SKM-1 treated with dmso at 0.1 percent for 144 hours (cell line): ENCODE data around the gene NR2C2.

Source experiments
- DNase-seq: peaks from one replicate; lab custom pipeline; 2025; ENCODE audit not compliant: unreplicated experiment; lab: John Stamatoyannopoulos, UW

The NR2C2 gene

GRCh38 chr3:14921034-14921616 is 26.3 kb upstream of the NR2C2 start:
- DNase-seq, result peak; percentile 66

GRCh38 chr3:14921811-14922705 is 25.3 kb upstream of the NR2C2 start:
- no peak for DNase-seq

DNA sequence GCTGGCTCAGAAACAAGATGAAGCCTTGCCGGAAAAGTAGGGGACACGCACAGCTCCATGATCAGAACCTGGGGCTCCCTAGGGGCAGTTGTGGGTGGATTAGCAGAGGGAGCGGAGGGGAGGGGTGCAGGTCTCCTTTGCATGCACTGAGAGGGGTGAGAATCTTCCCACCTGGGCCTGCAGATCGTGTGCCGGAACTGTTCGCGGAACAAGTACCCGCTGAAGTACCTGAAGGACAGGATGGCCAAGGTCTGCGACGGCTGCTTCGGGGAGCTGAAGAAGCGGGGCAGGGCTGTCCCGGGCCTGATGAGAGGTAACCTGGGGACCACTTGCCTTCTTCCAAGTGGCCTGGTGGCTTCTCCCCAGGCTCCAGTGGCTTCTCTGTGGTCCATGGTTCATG is 24.5 kb upstream of the NR2C2 start:
- DNase-seq, result no peak

GRCh38 chr3:14923476-14923875 is 23.9 kb upstream of the NR2C2 start:
- no peak for DNase-seq

GRCh38 chr3:14925729-14926591 is 21.4 kb upstream of the NR2C2 start:
- peak; percentile 40 for DNase-seq

DNA sequence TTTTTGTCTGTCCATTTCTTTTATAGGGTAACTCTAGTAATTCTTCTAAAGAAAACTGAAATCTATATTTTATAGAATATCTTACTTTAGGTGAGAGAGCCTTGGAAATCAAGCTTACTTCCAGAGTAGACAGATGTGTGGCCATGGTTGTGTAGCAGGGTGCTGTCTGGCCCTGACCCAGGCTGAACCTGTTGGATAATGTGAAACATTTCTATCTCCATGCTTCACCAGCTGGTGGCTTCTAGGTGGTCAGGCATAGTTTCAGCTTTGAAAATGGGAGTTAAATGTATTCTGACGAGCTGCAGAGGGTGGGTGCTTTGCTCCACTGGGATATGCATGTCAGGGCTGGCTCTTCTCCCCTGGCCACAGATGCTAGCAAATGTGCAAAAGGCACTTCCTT is 20.8 kb upstream of the NR2C2 start:
- DNase-seq, result no peak

DNA sequence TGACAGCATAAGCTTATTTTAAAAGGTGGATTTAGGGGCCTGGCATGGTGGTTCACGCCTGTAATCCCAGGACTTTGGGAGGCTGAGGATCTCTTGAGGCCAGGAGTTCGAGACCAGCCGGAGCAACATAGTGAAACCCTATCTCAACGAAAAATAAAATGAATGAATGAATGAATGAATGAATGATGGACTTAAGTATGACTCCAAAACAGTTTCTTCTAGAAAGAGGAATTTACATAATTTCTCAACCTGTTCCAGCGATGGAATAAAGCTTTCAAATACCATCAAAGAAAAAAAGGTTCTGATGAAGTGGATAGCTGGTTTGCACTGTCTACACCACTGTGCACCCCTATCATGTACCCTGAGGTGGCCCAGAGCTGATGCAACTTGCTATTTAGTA is 20.1 kb upstream of the NR2C2 start:
- no peak for DNase-seq

DNA sequence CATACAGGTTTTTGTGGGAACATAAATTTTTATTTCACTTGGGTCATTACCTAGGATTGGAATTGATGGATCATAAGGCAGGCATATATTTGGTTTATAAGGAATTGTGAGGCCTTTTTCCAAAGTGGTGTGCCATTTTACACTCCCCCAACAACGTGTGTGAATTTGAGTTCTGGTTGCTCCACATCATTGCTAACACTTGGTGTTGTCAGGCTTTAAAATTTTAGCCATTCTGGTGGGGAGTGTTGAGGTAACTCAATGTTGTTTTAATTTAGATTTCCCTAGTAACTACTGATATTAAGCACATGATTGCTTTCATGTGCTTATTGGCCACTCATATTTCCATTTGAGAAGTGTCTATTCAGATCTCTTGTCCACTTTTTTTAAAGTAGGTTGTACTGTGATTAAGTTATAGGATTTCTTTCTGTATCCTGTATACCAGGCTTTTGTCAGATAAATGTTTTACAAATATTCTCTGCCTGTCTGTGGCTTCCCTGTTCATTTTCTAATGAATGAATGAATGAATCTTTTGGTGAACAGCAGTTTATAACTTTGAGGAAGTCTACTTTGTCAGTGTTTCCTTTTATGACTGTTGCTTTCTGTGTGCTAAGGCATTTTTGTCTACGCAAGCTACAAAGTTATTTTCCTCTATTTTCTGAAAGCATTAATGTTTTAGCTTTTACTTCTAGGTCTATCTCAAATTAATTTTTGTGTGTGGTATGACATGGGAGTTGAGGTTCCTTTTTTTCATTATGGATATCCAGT is 17.9 kb upstream of the NR2C2 start:
- DNase-seq, result no peak

DNA sequence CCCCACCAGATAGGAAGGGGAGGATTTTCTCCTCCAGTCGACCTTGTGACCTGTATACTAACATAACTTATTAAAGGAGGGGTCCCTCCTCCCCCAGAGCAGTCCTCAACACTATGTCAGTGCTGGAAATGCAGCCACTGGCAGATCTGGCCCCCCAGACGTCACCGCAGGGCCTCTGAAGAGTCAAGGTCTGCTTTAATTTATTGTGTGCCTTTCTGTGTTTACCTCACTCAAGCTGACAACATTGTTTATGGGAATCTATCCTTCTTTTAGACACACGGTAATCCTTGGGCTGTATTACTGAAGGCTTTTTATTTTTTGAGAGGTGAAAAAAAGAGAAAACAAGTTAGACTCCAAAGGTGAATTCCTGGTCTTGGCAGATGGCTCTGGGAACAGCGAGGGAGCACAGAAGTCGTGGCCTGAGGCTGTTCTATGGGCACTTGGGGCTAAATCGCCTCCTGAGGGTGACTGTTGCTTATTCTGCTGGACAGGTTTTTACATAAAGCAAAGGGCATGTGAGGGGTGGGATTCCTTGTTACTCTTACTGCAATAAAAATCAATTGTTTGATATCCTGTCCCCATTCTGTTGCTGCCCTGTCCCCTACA is 13.5 kb upstream of the NR2C2 start:
- DNase-seq, result no peak

- DNase-seq, result no peak
Observed at GRCh38 chr3:14935592-14936345, 11.6 kb upstream of the NR2C2 start.

- DNase-seq, result peak; percentile 68
Observed at GRCh38 chr3:14938954-14939353, 8.4 kb upstream of the NR2C2 start.

GRCh38 chr3:14941871-14942270 is 5.5 kb upstream of the NR2C2 start:
- no peak for DNase-seq

DNA sequence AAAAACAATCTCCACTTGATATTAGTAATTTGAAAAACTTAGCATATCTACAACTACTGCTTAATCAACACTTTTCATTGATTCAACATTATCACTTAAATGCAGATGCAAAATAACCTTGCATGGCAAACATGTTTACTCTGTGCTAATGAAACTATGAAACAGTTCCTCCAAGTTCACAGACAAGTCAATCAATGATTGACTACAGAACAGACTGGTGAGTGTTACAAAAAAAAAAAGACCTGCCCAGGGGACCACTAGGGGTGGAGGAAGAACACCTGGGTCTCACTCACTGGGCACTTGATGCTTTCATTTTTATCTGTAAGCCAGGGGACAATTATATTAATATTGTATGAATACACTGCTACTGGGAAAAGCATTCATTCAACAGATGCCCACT is 4.3 kb upstream of the NR2C2 start:
- DNase-seq, result no peak

DNA sequence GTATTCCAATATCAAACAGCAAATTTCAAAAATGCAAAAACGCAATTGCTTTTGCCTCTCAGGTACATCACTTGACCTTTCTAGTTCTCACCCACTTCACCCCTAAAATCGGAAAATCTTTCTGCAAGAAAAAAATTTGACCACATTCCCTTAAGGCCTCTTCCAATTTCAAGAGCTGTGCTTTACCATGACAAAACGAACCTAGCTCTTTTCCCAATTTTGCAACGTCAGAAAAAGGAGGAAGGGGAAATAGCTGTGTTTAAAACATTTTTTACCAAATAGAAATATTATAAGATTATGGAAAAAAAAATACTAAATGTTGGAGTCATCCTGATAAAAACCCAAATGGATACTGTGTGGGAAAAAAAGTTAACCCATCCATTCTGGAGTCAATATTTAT is 1.1 kb upstream of the NR2C2 start:
- DNase-seq, result no peak

GRCh38 chr3:14946739-14947099 is 664 bp upstream of the NR2C2 start:
- DNase-seq, result peak; percentile 8

- DNase-seq, result peak; percentile 92
Observed at GRCh38 chr3:14947886-14948608, 664 bp downstream of the NR2C2 start.

DNA sequence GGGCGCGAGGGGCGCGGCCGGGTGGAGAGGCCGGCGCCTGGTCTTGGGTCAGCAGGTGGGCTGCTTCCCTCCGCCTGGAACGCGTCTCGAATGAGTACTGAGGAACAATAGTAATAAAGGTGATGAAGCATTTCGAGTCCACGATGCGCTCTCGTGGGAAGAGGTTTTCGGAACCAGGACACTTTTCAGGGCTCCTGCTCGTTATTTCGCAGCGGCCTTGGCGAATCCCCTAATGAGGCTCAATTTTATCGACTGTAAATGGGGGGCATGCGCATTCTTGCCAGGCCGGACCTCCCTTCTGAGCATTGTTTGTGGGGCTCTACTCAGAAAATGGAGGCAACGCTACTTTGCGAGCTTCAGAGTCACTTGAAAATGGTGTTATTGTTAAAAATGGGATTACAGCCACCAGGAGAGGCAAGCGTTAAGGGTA is 1.2 kb downstream of the NR2C2 start:
- DNase-seq, result no peak

DNA sequence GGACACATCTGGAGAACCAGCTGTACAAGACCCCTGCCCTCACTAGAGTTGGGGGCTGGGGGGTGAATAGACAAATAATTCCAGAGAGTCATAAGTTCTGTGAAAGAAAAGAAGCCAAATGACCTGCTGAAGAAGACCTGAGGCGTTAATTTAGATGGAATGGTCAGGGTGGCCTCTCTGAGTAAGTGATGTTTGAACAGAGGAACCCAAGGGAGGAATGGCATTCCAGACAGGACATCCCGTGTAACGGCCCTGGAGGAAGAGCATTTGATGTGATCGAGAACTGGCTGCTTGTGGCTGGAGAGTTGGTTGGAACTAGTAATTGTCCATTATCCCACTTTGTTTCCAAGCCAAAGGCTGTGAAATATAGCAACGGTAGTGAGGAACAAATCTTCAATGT is 1.7 kb downstream of the NR2C2 start:
- no peak for DNase-seq

DNA sequence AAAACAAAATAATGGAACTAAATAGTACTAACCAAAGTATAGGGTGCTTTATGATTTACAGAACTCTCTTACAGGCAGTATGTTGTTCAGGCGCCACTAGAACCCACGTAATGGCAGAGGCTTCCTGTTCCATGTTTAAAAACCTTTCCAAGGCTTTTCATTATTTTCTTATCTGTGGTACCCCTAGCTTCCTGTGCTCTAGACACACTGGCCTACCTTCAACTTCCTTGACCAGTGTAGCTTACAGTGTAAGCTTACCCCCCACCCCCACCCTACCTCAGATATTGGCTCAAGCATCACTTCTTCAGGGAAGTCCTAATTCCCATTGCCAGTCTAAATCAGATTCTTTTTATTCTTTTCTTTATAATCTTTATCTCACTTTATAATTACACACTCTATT is 2.9 kb downstream of the NR2C2 start:
- no peak for DNase-seq
